BE2C (cell line): Measurements from ENCODE around the gene POLR1E.
"Not testable (repeated sequence)": the region's sequence is repeated elsewhere in the genome, so short reads cannot be mapped to it uniquely, and the experiment has no call there.

Experiments
- DNase-seq: peaks from one replicate; pipeline ENCODE4 v3.0.0-alpha.2; 2020
- H3K27me3 ChIP-seq: fragments of 250-450 bp; sonication (Bioruptor Pico); 2 replicates; pipeline ENCODE4 v1.5.1; 2020; ENCODE audit warnings: mild to moderate bottlenecking
- H3K36me3 ChIP-seq: fragments of 250-450 bp; sonication (Bioruptor Pico); 2 replicates; pipeline ENCODE4 v1.5.1; 2020; ENCODE audit warnings: mild to moderate bottlenecking
- H3K4me1 ChIP-seq: fragments of 250-450 bp; sonication (Bioruptor Pico); 2 replicates; pipeline ENCODE4 v1.5.1; 2020
- H3K4me3 ChIP-seq: 2 replicates; pipeline ENCODE4 v1.5.1; 2011; ENCODE audit warnings: low read depth, low read length
- H3K9me3 ChIP-seq: fragments of 250-450 bp; sonication (Bioruptor Pico); 2 replicates; pipeline ENCODE4 v1.5.1; 2020
- TF ChIP-seq, protein P1 (sequence below): IDR thresholded peaks from 2 replicates; pipeline ENCODE4 v1.5.1; 2012; ENCODE audit warnings: mild to moderate bottlenecking, low read depth, low read length

The POLR1E gene

DNA sequence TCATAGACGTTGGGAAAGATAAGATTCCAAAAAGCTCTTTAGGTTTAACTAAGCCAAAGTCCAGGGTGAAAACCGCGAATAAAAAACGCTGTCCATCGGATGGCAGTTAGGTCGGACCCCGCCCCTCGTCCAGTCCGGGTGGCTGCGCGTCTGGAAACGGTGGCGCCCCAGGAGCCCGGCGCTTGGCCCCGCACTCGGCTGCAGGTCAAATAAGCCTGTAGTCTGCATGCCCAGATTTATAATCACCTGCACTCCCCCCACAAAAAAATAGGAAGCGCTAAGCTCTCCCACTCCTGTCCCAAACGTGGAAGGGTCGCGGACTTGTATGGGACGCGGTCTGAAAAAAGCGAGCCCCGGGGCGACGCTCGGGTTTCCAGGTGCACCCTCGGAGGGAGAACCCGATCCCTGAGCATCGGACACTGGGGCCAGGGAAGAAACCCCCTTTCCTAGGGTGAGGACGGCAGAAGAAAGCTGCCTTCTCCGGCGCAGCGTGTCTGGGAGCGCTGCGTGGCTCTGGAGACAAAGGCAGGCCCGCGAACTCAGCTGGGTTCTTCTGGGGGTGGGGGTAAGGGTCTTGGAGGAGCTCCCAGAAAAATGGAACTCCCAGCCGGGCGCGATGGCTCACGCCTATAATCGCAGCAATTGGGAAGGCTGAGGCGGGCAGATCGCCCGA is 19.6 kb upstream of the POLR1E start:
- Histone ChIP-seq H3K9me3 (no peaks in the 10 kb centered on the region), H3K4me1 (no peaks in the 10 kb centered on the region; the same call in 1 of the 2 replicates), H3K36me3 (no peaks in the 10 kb centered on the region), H3K4me3 (peak overlapping the region; percentile 74), H3K27me3 (no peaks in the 10 kb centered on the region)
- TF ChIP-seq, protein P1, sequence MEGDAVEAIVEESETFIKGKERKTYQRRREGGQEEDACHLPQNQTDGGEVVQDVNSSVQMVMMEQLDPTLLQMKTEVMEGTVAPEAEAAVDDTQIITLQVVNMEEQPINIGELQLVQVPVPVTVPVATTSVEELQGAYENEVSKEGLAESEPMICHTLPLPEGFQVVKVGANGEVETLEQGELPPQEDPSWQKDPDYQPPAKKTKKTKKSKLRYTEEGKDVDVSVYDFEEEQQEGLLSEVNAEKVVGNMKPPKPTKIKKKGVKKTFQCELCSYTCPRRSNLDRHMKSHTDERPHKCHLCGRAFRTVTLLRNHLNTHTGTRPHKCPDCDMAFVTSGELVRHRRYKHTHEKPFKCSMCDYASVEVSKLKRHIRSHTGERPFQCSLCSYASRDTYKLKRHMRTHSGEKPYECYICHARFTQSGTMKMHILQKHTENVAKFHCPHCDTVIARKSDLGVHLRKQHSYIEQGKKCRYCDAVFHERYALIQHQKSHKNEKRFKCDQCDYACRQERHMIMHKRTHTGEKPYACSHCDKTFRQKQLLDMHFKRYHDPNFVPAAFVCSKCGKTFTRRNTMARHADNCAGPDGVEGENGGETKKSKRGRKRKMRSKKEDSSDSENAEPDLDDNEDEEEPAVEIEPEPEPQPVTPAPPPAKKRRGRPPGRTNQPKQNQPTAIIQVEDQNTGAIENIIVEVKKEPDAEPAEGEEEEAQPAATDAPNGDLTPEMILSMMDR = no peak
- DNase-seq = peak; percentile 87

GRCh38 chr9:37467530-37467929 is 18.2 kb upstream of the POLR1E start:
- DNase-seq, H3K36me3 ChIP-seq, H3K9me3 ChIP-seq, H3K27me3 ChIP-seq, H3K4me3 ChIP-seq, H3K4me1 ChIP-seq: not testable (repeated sequence)

- TF ChIP-seq, protein P1 = no peak
- Histone ChIP-seq H3K9me3 (no peaks in the 10 kb centered on the region), H3K4me3 (no peak overlapping the region), H3K4me1 (no peaks in the 10 kb centered on the region; the same call in 1 of the 2 replicates), H3K36me3 (no peaks in the 10 kb centered on the region), H3K27me3 (no peaks in the 10 kb centered on the region)
- no peak for DNase-seq
Measured at GRCh38 chr9:37468620-37469019, 17.1 kb upstream of the POLR1E start.

DNA sequence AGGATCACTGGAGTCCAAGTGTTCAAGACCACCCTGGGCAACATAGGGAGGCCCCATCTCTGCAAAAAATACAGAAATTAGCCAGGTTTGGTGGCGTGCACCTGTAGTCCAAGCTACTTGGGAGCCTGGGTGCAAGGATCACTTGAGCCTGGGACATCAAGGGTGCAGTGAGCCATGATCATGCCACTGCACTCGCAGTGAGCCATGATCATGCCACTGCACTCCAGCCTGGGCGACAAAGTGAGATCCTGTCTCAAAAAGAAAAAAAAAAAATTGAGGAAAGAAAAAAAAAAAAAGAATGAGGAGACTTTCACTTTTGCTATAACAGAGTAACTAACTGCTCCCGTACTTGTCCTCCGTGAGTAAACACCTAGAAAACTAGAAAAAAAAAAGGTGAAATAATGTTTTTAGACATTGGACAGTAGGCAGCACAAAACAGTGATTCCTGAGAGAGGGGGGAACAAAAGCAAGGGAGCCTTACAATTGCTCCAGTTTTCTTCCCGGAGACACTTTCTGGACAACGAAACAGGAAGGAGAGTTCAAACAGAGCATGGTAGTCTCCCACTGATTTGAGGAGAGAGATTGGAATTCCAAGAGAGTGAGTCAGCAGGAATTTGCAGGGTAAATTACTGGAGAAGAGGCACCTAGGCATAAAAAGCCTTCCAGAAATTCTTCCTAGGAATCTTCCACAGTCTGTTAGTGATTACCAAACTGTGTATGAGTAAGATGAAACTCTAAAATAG is 13.6 kb upstream of the POLR1E start:
- Histone ChIP-seq H3K36me3 (no peaks in the 10 kb centered on the region), H3K4me3 (no peak overlapping the region), H3K4me1 (no peaks in the 10 kb centered on the region), H3K9me3 (peaks cover 2% of the 10 kb centered on the region; the same call in 1 of the 2 replicates), H3K27me3 (no peaks in the 10 kb centered on the region)
- TF ChIP-seq, protein P1 = no peak
- DNase-seq = no peak

DNA sequence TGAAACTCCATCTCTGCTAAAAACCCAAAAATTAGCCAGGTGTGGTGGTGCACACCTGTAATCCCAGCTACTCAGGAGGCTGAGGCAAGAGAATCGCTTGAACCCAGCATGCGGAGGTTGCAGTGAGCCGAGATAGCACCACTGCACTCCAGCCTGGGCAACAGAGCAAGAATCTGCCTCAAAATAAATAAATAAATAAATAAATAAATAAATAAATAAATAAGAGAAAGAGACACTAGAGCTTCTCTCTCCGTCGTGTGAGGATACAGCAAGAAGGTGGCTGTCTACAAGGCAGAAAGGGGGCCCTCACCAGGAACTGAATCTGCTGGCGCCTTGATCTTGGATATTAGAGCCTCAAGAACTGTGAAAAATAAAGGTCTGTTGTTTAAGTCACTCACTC is 11.8 kb upstream of the POLR1E start:
- not testable (repeated sequence) for H3K9me3 ChIP-seq, H3K4me3 ChIP-seq, DNase-seq, H3K36me3 ChIP-seq, H3K4me1 ChIP-seq
- H3K27me3 ChIP-seq = peaks cover 12% of the 10 kb centered on the region; the same call in 1 of the 2 replicates

GRCh38 chr9:37474438-37474837 is 11.3 kb upstream of the POLR1E start:
- no peaks in the 10 kb centered on the region for H3K36me3 ChIP-seq
- H3K4me3 ChIP-seq = no peak overlapping the region
- H3K9me3 ChIP-seq = peaks cover 2% of the 10 kb centered on the region; the same call in 1 of the 2 replicates
- H3K27me3 ChIP-seq = peaks cover 12% of the 10 kb centered on the region; the same call in 1 of the 2 replicates
- no peak for DNase-seq
- no peaks in the 10 kb centered on the region for H3K4me1 ChIP-seq
- TF ChIP-seq, protein P1 = no peak

GRCh38 chr9:37476930-37477329 is 8.8 kb upstream of the POLR1E start:
- Histone ChIP-seq H3K36me3 (no peaks in the 10 kb centered on the region), H3K9me3 (peaks cover 2% of the 10 kb centered on the region; the same call in 1 of the 2 replicates), H3K4me3 (no peak overlapping the region), H3K27me3 (peaks cover 12% of the 10 kb centered on the region; the same call in 1 of the 2 replicates), H3K4me1 (no peaks in the 10 kb centered on the region)
- TF ChIP-seq, protein P1 = no peak
- DNase-seq = no peak

GRCh38 chr9:37477443-37477842 is 8.3 kb upstream of the POLR1E start:
- not testable (repeated sequence) for H3K4me3 ChIP-seq, H3K4me1 ChIP-seq, DNase-seq, H3K36me3 ChIP-seq, H3K9me3 ChIP-seq
- peaks cover 12% of the 10 kb centered on the region; the same call in 1 of the 2 replicates for H3K27me3 ChIP-seq

DNA sequence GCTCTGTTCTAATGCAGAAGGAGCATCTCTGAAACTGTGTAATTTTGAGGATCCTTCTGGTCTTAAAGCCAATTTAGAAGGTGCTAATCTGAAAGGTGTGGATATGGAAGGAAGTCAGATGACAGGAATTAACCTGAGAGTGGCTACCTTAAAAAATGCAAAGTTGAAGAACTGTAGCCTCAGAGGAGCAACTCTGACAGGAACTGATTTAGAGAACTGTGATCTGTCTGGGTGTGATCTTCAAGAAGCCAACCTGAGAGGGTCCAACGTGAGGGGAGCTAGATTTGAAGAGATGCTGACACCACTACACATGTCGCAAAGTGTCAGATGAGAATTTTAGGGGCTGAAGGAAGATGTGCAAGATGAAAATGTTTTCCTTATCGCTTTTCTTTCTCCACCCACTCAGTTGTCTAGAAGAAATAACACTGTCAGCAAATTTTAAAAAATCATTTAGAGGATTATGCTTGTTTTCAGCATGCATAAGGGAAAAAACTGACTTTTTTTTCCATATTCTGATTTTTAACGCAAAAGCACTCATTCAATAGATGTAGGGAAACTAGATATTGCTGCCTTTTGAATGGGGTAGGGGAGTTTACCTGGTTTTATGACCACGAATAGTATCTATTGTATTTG is 7.6 kb upstream of the POLR1E start:
- H3K4me1 ChIP-seq, H3K4me3 ChIP-seq, H3K36me3 ChIP-seq, H3K9me3 ChIP-seq, DNase-seq: not testable (repeated sequence)
- H3K27me3 ChIP-seq = peaks cover 12% of the 10 kb centered on the region; the same call in 1 of the 2 replicates
